ENCODE results near the gene CABCOCO1. TPM values are rescaled to one million over a fixed set of nuclear protein-coding genes. Genes with fewer than 3 reads are reported as not detected.

The CABCOCO1 gene
- polyA plus RNA-seq, 1 of the 3 experiments (the other 2 are of a cell fraction) = 0.71 TPM

- CTCF ChIA-PET = no interaction called here
Measured at GRCh38 chr10:61698968-61699655, 36.4 kb downstream of the CABCOCO1 start.

More at GRCh38 chr10:61698968-61699655, 36.4 kb downstream of the CABCOCO1 start:
- WGBS (ENCODE audit: low lambda C conversion rate) = 85% methylated on average over 4 of the region's 4 CpGs
- Histone ChIP-seq H3K27ac (ENCODE audit: low read depth in 2 of 2, low read length in 1 of 2) (no peak overlapping the region), H3K9me3 (0 out of 2 replicates have a peak, but pooled peaks cover 3% of the 10 kb centered on the region), H3K4me3 (ENCODE audit: low read depth in 2 of 2, low read length in 1 of 2) (no peak overlapping the region), H3F3A (replicated peaks; ENCODE audit: insufficient read depth) (no peaks in the 10 kb centered on the region), H3K9me2 (no peaks in the 10 kb centered on the region), H3K9ac (no peak overlapping the region), H3K4me2 (no peak overlapping the region), H3K36me3 (replicated peaks in 1 of 2; ENCODE audit: control insufficient read depth in 1 of 2, insufficient read depth in 2 of 2, low read length in 1 of 2) (no peaks in the 10 kb centered on the region), H4K20me1 (ENCODE audit: insufficient read depth) (no peaks in the 10 kb centered on the region), H3K4me1 (ENCODE audit: control insufficient read depth in 1 of 2, insufficient read depth in 2 of 2, low read depth in 1 of 2, low read length in 1 of 2) (peaks cover 0 to 4% of the 10 kb centered on the region in 2 experiments; a peak in 1 of 4 replicates), H2AFZ (ENCODE audit: low read depth) (no peak overlapping the region), H3K27me3 (ENCODE audit: insufficient read depth) (no peaks in the 10 kb centered on the region), H3K79me2 (ENCODE audit: insufficient read depth) (no peaks in the 10 kb centered on the region)
- TF ChIP-seq FOXM1 (IDR thresholded peaks at IDR 0.05; ENCODE audit: low read depth) = no peak
- no peak for TF ChIP-seq CHD2 (IDR thresholded peaks at IDR 0.05; ENCODE audit: low read length, partially characterized antibody)
- TF ChIP-seq PBX3 (IDR thresholded peaks at IDR 0.05) = no peak
- no peak for TF ChIP-seq GATA2 (CRISPR knock-in tag; IDR thresholded peaks at IDR 0.05)
- TF ChIP-seq NRF1 (IDR thresholded peaks at IDR 0.05; ENCODE audit: low read depth, low read length) = no peak
- no peak for TF ChIP-seq MXI1 (IDR thresholded peaks at IDR 0.05; ENCODE audit: low read depth, low read length)
- TF ChIP-seq USF1 (IDR thresholded peaks at IDR 0.05; ENCODE audit: borderline replicate concordance, low read depth) = no peak
- TF ChIP-seq SMC3 (IDR thresholded peaks at IDR 0.05; ENCODE audit: low read depth, low read length) = no peak
- TF ChIP-seq USF2 (IDR thresholded peaks at IDR 0.05; ENCODE audit: borderline replicate concordance, low read depth, low read length) = no peak
- TF ChIP-seq GABPA (IDR thresholded peaks at IDR 0.05; ENCODE audit: low read depth) = no peak
- TF ChIP-seq EP300 (IDR thresholded peaks at IDR 0.05; ENCODE audit: borderline replicate concordance in 1 of 2, low read depth in 1 of 2, low read length in 1 of 2) = no peak
- no peak for TF ChIP-seq YY1 (IDR thresholded peaks at IDR 0.05; ENCODE audit: low read depth)
- TF ChIP-seq POLR2AphosphoS5 (IDR thresholded peaks at IDR 0.05; ENCODE audit: low read depth, low read length) = no peak
- no peak for TF ChIP-seq SIN3A (IDR thresholded peaks at IDR 0.05; ENCODE audit: borderline replicate concordance, low read depth, low read length)
- no peak for TF ChIP-seq FOSL2 (IDR thresholded peaks at IDR 0.05; ENCODE audit: borderline replicate concordance, low read depth)
- no peak for TF ChIP-seq MEF2A (IDR thresholded peaks at IDR 0.05; ENCODE audit: borderline replicate concordance, low read depth)
- POLR2A ChIA-PET = no interaction called here
- no peak for DNase-seq
